GM13977 (cell line): Measurements from ENCODE around the gene C1RL.

Source experiments
- DNase-seq: peaks from one replicate; pipeline ENCODE4 v3.0.0; 2012; ENCODE audit warnings: low spot score
- CTCF ChIP-seq: IDR thresholded peaks from 2 replicates; pipeline ENCODE4 v1.5.1; 2012; ENCODE audit warnings: mild to moderate bottlenecking, control low read depth; ENCODE audit not compliant: insufficient read depth; ENCODE audit errors: extremely low read depth, missing control alignments
- in situ Hi-C: fragments of 300-500 bp; cut with MboI; formaldehyde crosslinking; loops from one replicate; pipeline ENCODE4 v1.12.0; 2022; ENCODE audit warnings: low sequenced_read_pairs, low pct_unique_long_range_greater_than_20kb, mixed read lengths, inconsistent platforms; ENCODE audit not compliant: unreplicated experiment

The C1RL gene

DNA sequence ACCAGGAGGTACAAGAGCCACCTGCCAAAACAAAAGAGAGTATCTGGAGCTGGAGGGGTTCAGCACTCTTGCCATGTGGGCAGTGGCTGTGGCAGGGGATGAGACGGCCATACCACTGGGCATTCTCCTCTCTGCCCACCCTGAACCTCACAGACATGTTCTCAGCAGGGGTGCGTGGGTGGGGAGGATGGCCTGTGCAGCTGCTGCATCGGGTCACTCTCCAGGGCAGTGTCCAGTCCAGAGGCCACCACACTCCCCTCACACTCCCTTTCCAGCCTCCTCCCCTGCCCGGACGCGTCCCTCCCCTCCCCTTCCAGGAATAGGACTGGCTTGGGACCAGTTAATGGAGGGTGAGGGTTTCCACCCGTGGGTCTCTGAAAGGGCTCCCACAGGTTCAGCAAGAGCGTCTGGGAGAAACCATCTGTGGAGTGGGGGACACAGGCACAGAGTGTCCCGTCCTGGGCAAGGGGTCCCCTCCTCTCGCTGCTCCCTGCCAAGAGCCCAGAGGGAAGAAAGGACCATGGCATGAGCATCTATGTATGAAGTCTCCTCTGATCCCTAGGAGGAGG, 17.3 kb downstream of the C1RL start:
- DNase-seq = no peak
- in situ Hi-C loops = no loop called here
- TF ChIP-seq CTCF = no peak

DNA sequence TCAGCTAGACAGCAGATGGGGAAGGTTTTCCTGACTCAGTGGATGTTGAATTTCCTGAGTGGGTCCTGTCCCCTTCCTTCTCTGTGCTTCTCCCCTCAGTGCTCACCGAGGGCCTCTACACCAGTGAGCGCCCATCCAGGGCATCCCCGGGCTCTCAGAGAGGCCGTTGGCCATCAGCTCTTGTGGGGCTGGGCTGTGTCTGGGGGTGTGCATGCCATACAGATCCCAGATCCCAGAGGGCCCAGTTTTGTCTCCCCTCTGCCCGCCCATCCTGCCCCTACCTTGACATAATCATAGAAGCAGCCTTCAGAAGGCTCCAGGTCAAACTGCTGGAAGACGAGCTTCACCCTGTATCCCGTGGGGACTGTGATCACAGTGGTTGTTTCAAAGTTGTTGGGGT, 17.8 kb downstream of the C1RL start:
- in situ Hi-C loops = no loop called here
- TF ChIP-seq CTCF = no peak
- DNase-seq = no peak

DNA sequence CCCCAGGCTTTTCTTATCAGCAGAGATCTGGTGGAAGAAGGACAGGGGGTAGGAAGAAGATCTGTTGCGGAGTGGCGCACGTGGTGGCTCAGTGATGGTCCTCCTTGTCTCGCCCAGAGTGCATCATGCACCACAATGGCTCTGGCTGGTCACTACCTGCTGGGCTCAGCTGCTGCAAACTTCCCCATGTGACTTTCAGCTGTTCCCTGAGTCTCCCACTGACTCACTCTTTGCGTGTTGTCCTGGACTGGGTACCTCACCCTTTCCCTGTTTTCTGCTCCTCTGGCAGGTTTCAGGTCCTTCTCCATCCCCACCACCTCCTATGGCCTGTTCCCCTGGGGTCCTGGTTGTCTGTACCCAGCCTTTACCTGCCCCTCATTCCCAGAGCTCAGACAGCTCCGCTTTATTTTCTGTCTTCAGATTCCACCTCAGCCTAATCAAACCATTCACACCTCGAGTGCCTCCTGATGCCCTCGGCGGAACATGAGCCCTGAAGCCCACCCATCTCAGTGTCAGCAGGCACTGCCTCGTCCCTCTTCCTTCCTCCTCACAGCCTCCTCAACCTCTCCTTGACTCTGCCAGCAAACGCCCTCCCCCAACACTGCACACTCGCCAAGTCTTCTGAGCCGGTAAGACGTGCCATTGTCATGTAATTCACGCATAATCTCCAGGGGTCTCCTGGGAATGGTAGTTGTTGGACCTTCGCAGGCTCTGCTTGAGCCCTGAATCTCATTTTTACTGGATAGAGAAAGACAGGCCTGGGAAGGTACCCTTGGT, 18.6 kb downstream of the C1RL start:
- in situ Hi-C loops = no loop called here
- no peak for DNase-seq
- no peak for TF ChIP-seq CTCF

- TF ChIP-seq CTCF = no peak
- DNase-seq = no peak
- in situ Hi-C loops = no loop called here
Observed at GRCh38 chr12:7089196-7089871, 19.7 kb downstream of the C1RL start.

GRCh38 chr12:7083125-7083524, 25.9 kb downstream of the C1RL start:
- no peak for DNase-seq
- no peak for TF ChIP-seq CTCF
- in situ Hi-C loops = no loop called here

- in situ Hi-C loops = no loop called here
- TF ChIP-seq CTCF = no peak
- no peak for DNase-seq
Observed at GRCh38 chr12:7081037-7081436, 28.0 kb downstream of the C1RL start.
